Cerebellar nuclear complex (tissue), 1 donor: Measurements from ENCODE around the gene CHCHD6.

ENCODE experiments used
- DNase-seq, 2 experiments: peaks; one replicate each; lab custom pipeline; 2025; lab: John Stamatoyannopoulos, UW

The CHCHD6 gene

GRCh38 chr3:126994661-126995245, 290.7 kb downstream of the CHCHD6 start:
- DNase-seq = no peak

DNA sequence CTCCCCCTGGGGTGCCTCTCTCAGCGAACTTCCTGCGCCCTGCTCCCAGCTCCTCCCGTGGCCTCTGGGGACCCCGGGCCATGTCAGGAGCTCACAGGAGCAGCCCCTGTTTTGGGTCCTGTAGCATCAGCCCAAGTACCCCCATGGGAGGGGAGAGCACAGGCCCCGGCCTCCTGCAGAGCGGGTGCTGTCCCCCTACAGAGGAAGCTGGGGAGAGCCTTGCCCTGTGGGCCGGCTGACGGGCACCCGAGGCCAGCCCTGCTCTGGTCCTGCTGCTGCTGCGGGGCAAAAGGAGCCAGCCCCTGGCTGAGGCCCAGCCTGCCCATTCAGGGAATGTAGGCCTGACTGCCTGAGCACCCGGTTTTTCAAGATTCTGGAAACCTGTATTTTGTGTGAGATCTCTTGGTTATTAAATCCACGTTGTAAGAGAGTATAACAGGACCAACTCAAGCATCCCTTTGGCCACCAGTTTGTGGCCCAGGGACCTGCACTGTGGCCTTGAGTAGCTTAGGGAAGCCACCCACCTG, 291.3 kb downstream of the CHCHD6 start:
- no peak for DNase-seq

DNA sequence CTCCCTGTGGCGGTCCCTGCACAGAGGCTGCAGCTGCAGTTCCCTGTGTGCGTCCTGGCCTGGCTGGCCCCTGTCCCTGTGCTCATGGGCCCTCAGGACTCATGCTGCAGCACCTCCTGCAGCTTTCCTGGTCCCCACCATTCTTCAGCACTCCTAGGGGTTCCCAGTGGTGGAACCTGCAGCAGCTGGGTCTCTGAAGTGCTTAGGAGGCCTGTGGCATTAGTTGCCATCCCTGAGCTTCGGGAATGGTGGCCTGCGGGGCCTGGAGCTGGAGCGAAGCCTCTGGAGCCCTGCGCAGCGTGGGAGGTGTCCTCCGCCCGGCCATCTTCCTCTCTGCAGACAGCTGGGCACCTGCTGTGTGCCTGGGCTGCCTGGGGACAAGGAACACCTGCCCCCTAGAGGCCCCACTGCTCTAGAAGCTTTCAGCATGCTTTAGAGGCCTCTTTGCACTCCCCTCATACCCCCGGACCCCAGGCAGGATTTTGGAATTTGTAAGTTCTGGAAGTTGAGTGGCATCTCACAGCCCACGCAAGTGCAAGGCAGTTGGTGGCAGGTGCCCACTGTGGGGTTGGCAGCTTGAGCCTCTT, 292.0 kb downstream of the CHCHD6 start:
- DNase-seq = no peak

GRCh38 chr3:126996905-126997304, 292.9 kb downstream of the CHCHD6 start:
- no peak for DNase-seq

DNA sequence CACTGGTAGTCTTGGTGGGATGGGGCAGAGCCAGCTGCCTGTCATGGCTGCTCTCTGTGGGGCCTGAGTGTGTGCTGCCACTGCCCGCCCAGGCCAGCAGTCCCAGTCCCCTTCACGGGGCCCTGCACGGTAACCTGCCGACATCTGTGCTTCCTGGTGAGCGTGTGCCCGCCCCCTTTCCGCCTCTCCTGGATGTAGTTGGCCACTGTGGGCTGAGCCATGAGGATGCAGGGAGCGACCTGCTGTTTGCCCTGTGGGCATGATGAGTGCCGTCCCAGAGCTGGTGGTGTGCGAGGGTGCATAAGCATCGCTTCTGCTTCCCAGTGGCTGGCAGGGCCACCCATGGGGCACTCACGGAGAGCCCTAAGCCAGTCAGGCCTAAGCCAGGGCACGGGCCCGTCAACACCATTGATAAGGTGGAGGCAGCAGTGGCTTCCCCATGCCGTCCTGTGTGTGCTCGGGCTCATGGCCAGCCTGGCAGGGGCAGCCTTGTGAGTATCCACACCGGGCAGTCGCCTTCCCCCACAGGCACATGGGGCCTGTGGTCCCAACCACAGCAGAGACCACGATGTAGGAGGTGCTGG, 293.5 kb downstream of the CHCHD6 start:
- DNase-seq = no peak

GRCh38 chr3:126998320-126998719, 294.3 kb downstream of the CHCHD6 start:
- no peak for DNase-seq

DNA sequence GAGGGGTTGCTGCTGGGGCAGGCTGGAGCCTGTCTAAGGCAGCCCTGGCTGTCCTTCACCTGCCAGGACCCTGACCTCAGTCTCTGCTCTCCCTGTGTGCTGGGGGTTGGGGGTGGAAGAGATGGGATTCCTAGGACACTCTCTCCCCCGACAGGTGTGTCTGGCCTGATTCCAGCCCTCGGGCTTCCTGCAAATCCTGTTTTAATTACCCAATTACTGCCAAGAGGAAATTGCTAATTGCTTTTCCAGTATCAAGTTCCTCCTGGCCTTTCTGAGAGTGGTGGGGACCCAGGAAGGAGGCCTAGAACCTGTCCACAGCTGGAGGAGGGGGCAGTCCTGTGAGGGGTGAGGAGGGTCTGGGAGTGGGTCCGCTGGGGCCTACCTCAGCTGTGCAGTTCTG, 294.7 kb downstream of the CHCHD6 start:
- DNase-seq = no peak

GRCh38 chr3:126999383-126999782, 295.3 kb downstream of the CHCHD6 start:
- DNase-seq = no peak

GRCh38 chr3:127000119-127000518, 296.1 kb downstream of the CHCHD6 start:
- no peak for DNase-seq

- no peak for DNase-seq
These were observed 296.7 kb downstream of the CHCHD6 start for GRCh38 chr3:127000761-127001160.

DNA sequence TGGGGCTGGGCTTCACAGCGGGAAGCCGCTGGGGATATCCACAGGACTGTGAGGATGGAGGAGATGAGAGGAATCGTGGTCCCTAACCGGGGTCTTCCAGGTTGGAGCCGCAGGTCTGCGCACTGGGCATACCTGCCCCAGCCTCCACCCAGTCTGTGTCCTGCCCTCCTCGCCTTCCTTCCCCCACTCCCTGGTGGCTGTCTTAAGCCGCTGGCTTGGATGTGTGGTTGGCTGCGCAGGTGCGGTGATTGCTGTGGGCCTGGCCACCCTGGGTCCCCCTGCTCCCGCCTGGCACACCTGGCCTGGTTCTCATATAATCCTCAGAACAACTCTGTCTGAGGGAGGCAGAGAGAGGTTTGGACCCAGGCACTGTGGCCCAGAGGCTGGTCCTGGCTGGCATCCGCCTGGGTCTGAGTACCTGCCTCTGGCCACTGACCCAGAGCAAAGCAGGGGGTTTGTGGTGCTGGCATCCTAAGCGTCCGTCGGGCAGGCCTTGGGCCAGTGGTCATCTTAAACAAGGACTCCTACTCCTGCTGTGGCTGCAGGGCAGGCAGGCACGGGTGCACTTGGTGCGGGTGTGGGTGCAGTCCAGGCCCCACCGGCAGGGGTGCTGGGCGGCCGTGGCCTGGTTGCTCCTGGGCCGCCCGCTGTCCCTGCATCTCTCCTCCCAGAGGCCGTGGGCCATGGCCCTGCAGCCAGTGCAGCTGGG, 297.6 kb downstream of the CHCHD6 start:
- no peak for DNase-seq

GRCh38 chr3:127002195-127003174, 298.4 kb downstream of the CHCHD6 start:
- no peak for DNase-seq

GRCh38 chr3:127003175-127003555, 299.1 kb downstream of the CHCHD6 start:
- DNase-seq = no peak

DNA sequence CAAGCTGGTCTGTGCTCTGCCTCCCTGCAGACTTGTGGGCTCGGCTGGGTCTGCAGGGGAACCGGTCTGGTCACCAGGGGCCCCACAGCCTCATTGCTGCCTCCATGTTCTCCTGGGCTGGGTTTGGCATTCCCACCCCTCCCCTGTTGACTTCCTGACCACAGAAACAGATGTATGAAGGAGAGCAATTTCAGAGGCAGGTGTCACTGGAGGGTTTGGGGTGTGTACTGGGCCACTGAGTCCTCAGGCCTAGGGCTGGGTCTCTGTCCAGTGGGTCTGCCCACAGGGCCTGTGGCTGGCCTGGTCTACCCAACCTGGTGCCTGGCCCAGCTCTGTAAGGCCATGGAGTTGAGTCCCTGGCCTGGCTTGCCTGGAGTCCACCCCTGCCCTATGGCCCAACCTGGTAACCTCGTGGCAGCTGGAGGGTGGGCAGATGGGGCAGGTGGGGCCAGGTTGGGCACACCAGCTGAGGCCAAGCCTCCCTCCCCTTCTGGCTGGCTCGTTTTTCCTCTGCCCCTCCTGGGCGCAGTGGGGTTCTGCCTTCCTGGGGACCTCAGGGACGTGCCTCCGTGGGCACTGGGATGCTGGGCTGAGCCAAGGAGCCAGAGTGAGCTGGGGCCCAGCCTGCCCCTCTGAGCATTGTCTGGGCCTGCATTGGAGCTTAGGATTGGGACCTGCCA, 299.7 kb downstream of the CHCHD6 start:
- no peak for DNase-seq

- DNase-seq = no peak
These were observed 300.8 kb downstream of the CHCHD6 start for GRCh38 chr3:127004641-127005397.

DNA sequence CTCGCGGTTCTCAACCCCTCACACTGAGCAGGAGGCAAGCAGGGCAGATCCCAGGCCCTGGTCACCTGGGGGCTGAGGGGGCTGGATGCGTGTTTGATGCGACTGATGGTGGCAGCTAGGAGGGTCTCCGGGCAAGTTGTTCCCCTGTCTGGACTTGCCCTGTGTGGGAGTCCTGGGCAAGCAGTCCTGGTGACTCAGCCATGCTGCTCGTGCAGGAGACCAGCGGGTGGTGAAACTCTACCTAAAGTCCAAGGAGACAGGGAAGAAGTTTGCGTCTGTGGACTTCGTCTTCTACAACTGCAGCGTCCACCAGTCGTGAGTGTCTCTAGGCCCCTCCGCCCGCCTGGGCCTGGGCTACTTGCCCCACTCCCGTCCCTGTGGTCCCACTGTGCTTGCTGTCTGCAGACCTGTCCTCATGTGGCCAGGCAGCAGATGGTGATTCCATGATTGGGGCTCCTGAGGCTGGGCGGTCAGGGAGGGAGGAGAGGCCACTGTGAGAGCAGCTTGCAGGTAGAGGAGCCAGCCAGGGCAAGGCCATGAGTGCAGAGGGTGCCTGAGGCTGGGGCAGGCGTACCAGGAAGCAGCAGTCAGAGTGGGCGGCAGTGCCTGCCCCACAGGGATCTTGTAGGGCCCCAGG, 301.9 kb downstream of the CHCHD6 start:
- no peak for DNase-seq

DNA sequence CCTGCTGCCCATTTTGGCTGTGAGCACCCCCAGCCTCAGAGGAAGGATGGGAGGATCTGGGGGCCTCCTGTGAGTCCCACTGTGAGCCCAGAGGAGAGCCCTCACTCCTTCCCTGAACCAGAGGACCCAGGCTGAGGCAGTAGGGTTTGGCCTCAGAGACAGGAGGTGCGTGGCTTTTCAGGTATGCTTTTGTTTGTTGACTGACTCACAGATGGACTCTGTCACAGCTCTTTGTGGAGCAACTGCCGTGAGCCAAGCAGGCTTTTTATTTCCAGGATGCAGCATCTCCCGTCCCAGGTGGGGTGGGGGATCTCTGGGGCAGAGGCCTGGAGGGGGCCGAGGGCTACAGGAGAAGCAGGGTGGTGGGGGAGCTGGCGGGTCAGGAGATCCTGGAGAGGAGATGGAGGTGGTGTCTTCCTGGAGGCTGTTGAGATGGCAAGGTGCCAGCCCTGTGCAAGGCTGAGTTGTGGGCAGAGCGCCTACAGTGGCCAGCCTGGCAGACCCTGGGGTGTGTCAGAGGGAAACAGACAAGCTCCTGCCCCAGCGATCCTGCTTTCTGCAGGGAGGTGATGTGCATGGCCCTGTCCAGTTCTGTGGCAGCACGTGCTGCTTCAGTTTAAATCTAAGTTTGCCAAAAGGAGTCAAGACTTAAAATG, 302.9 kb downstream of the CHCHD6 start:
- no peak for DNase-seq

DNA sequence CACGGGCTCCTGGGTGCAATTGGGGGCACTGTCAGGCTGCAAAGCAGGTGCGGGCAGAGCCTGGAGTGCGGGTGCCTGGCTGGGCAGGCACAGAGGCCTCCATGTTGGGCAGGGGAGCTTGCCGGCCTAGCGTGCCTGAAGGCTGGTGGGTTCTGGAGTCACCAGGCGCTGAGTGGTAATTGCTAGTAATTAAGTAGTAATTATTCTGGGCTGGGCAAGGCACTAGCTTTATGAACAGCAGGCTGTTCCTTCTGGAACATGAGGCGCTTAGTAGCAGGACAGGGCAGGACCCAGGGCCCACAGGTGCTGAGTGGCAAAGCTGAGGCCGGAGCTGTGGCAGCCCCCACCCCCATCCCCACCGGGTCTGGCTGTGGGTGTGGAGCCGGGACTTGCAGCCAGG, 304.2 kb downstream of the CHCHD6 start:
- DNase-seq = no peak

DNA sequence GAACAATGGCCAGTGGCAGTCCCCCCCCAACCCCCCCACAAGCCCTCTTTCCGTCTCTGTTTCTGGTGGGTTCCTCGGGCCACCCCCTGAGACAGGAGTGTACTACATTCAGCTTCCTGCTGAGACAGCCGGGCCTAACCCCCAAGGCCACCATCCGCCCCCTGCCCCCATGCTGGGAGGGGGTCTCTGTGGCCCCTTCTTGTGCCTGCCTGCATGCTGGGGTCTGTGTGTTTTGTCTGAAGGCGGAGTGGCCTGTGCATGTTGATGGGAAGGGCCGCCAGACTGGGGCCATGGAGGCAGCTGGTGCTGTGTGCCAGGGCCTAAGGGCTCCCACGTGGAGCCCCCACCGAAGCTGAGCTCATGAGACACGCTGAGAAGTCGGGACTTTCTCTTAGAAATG, 305.5 kb downstream of the CHCHD6 start:
- no peak for DNase-seq
